Activated naive CD8-positive, alpha-beta T cell treated with anti-CD3 and anti-CD28 coated beads for 36 hours (primary cell): Measurements from ENCODE around the gene G2E3. TPM values are rescaled to one million over a fixed set of nuclear protein-coding genes. Genes with fewer than 3 reads are reported as not detected.
"Not testable (repeated sequence)": the region's sequence is repeated elsewhere in the genome, so short reads cannot be mapped to it uniquely, and the experiment has no call there.

Source experiments
- DNase-seq: peaks from one replicate; pipeline ENCODE4 v3.0.0; 2021
- H3K27ac Mint-ChIP-seq: one replicate; pipeline ENCODE4 v1.8.0; 2022; ENCODE audit warnings: mild to moderate bottlenecking, moderate library complexity, mixed read lengths
- H3K27me3 Mint-ChIP-seq: one replicate; pipeline ENCODE4 v1.8.0; 2022; ENCODE audit warnings: mild to moderate bottlenecking, mixed read lengths
- H3K36me3 Mint-ChIP-seq: one replicate; pipeline ENCODE4 v1.8.0; 2021; ENCODE audit warnings: mild to moderate bottlenecking, mixed read lengths
- H3K4me1 Mint-ChIP-seq: one replicate; pipeline ENCODE4 v1.8.0; 2021; ENCODE audit warnings: mixed read lengths
- H3K4me3 Mint-ChIP-seq: one replicate; pipeline ENCODE4 v1.8.0; 2022; ENCODE audit warnings: mild to moderate bottlenecking, moderate library complexity, mixed read lengths
- H3K9me3 Mint-ChIP-seq: one replicate; pipeline ENCODE4 v1.8.0; 2022; ENCODE audit warnings: mixed read lengths
- total RNA-seq, 2 experiments: library from RNA; stranded (reverse); gene quantifications; one replicate each; pipeline ENCODE4 v1.2.3, GENCODE V29; 2021

G2E3 gene
- total RNA-seq, 2 experiments from 2014 or later: 22.6 to 25.3 TPM

DNA sequence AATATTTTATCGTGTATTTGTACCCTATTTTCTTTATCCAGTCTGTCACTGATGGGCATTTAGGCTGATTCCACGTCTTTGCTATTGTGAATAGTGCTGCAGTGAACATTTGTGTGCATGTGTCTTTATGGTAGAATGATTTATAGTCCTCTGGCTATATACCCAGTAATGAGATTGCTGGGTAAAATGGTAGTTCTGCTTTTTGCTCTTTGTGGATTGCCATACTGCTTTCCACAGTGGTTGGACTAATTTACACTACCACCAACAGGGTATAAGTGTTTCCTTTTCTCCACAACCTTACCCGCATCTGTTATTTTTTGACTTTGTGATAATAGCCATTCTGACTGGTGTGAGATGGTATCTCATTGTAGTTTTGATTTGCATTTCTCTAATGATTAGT lies 15.8 kb downstream of the G2E3 start:
- DNase-seq, H3K27me3 Mint-ChIP-seq, H3K27ac Mint-ChIP-seq, H3K9me3 Mint-ChIP-seq, H3K4me3 Mint-ChIP-seq: not testable (repeated sequence)
- H3K36me3 Mint-ChIP-seq: peaks cover 35% of the 10 kb centered on the region
- H3K4me1 Mint-ChIP-seq: peaks cover 56% of the 10 kb centered on the region

DNA sequence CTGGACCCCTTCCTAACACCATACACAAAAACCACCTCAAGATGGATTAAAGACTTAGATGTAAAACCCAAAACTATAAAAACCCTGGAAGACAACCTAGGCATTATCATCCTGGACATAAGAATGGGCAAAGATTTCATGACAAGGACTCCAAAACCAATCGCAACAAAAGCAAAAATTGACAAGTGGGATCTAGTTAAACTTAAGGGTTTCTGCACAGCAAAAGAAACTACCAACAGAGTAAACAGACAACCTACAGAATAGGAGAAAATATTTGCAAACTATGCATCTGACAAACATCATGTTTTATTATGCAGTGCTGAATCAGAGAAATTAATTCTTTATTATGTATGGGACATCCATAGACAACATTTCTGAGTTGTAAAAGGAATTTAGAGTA lies 17.4 kb downstream of the G2E3 start:
- not testable (repeated sequence) for H3K9me3 Mint-ChIP-seq, DNase-seq, H3K27me3 Mint-ChIP-seq, H3K4me3 Mint-ChIP-seq, H3K27ac Mint-ChIP-seq
- Mint-ChIP-seq H3K4me1 (peaks cover 40% of the 10 kb centered on the region), H3K36me3 (peaks cover 34% of the 10 kb centered on the region)

DNA sequence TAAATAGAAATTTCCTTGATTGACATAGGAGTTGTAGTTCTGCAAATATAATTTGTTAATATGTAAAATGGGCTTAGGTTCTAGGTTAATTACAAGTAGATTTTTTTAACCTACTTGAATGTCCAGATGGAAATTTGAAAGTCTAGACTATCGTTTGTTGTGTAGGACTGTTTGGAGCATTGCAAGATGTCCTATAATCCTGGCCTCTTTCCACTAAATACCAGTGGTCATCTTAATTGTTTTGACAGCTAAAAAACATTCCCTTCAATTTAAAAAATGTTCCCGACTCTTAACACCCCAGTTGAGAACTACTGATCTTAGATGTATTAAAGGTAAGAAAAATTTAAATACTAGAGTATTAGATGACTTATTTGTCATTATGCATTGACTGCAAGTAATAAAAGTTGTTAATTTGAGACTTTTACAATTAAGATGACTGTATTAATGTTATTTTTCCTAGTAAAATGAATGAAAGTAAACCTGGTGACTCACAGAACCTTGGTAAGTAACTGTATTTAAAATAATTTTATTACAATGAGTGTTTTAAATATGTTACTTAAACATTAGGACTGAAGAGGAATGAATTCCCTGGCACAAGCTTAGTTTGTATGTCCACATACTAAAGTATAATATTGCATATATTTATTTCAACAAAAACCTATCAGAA lies 21.8 kb downstream of the G2E3 start:
- Mint-ChIP-seq H3K27ac (no peak overlapping the region), H3K36me3 (peaks cover 57% of the 10 kb centered on the region), H3K27me3 (no peaks in the 10 kb centered on the region), H3K4me1 (peaks cover 17% of the 10 kb centered on the region), H3K9me3 (peaks cover 20% of the 10 kb centered on the region), H3K4me3 (no peak overlapping the region)
- DNase-seq: no peak

DNA sequence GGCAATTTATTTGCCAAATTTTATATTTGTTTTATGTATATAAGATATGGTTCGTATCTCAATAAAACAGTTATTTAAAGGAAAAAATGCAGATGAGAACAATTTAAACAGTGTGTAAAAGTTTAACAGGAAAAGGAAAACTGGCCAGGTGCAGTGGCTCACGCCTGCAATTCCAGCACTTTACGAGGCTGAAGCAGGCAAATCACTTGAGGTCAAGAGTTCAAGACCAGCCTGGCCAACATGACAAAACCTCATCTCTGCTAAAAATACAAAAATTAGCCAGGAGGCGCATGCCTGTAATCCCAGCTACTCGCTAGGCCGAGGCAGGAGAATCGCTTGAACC lies 22.3 kb downstream of the G2E3 start:
- Mint-ChIP-seq H3K27ac (no peak overlapping the region), H3K4me1 (peaks cover 13% of the 10 kb centered on the region), H3K36me3 (peaks cover 57% of the 10 kb centered on the region), H3K9me3 (peaks cover 20% of the 10 kb centered on the region), H3K4me3 (no peak overlapping the region), H3K27me3 (no peaks in the 10 kb centered on the region)
- no peak for DNase-seq

DNA sequence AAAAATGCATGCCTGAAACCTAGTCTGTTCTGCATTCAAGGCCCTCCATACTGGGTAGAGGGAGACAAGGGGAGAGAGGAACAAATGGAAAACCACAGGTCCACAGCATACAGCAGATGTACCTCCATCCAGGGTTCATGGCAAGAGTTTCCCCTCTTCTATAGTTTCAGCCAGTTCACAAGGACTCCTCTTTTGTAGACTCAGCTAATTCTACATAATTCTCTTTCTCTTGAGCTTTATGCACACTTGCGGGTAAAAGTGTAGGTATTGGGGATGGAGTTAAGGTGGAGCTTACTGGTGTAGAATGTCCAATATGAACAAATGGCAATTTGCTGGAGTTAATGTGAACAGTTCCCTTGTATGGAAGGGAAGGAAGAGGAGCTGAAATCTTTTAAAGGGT lies 23.4 kb downstream of the G2E3 start:
- peaks cover 53% of the 10 kb centered on the region for H3K36me3 Mint-ChIP-seq
- no peaks in the 10 kb centered on the region for H3K27me3 Mint-ChIP-seq
- peaks cover 20% of the 10 kb centered on the region for H3K9me3 Mint-ChIP-seq
- H3K4me3 Mint-ChIP-seq: no peak overlapping the region
- H3K27ac Mint-ChIP-seq: no peak overlapping the region
- peaks cover 12% of the 10 kb centered on the region for H3K4me1 Mint-ChIP-seq
- DNase-seq: no peak

DNA sequence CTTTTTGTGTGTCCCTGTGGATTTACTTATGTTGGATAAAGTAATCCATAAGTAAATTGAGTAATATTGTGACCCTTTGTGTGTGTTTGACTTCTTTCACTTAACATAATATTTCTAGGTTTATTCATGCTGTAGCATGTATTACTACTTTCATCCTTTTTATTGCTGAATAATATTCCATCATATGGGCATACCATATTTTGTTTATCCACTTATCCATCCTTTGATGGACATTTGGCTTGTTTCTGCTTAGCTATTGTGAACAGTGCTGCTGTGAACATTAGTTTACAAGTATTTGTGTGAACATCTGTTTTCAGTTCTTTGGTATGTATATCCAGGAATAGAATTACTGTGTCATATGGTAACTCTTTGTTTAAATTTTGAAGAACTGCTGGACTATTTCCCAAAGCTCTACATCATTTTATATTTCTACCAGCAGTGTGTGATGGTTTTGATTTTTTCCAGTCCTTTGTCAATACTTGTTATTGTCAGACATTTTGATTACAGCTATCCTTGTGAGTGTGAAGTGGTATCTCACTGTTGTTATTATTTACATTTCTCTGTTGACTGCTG lies 25.2 kb downstream of the G2E3 start:
- Mint-ChIP-seq H3K36me3 (peaks cover 43% of the 10 kb centered on the region), H3K27me3 (no peaks in the 10 kb centered on the region), H3K9me3 (peaks cover 20% of the 10 kb centered on the region), H3K4me1 (peaks cover 8% of the 10 kb centered on the region), H3K27ac (no peak overlapping the region), H3K4me3 (no peak overlapping the region)
- DNase-seq: no peak

DNA sequence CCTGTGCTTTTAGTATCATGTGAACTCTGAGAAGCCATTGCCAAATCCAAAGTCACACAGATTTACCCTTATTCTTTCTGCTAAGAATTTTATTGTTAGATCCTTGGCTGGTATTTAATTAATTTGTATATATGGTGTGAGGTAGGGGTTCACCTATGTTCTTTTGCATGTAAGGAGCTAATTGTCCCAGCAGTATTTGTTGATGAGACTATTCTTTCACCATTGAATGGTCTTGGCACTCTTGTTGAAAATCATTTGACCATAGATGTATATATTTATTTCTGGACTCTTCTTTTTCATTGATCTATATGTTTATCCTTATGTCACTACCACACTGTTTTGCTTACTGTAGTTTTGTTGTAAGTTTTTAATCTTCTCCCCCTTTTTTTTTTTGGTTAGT lies 26.2 kb downstream of the G2E3 start:
- DNase-seq: no peak
- no peak overlapping the region for H3K27ac Mint-ChIP-seq
- H3K4me3 Mint-ChIP-seq: no peak overlapping the region
- H3K27me3 Mint-ChIP-seq: no peaks in the 10 kb centered on the region
- peaks cover 20% of the 10 kb centered on the region for H3K9me3 Mint-ChIP-seq
- peaks cover 50% of the 10 kb centered on the region for H3K36me3 Mint-ChIP-seq
- peaks cover 8% of the 10 kb centered on the region for H3K4me1 Mint-ChIP-seq

DNA sequence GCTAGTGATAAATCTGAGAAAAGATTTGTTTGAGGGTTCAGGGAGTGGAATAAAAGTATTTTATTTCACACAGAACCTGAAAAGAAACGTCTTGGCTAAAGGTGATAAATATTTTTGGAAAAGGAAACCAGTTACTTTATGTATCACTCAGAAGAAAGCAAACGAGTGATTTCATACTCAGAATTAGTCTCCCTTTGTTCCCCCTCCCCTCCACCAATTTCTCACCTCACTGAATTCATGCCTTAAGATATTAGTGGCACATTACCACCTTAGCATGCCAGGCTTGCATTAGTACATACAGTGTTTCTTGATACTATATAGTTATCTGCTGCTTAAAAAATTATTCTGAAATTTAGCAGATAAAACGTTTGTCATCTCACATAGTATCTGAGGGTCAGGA lies 28.2 kb downstream of the G2E3 start:
- Mint-ChIP-seq H3K36me3 (peaks cover 50% of the 10 kb centered on the region), H3K9me3 (peaks cover 20% of the 10 kb centered on the region), H3K27ac (no peak overlapping the region), H3K27me3 (no peaks in the 10 kb centered on the region), H3K4me3 (no peak overlapping the region), H3K4me1 (peaks cover 8% of the 10 kb centered on the region)
- DNase-seq: no peak

DNA sequence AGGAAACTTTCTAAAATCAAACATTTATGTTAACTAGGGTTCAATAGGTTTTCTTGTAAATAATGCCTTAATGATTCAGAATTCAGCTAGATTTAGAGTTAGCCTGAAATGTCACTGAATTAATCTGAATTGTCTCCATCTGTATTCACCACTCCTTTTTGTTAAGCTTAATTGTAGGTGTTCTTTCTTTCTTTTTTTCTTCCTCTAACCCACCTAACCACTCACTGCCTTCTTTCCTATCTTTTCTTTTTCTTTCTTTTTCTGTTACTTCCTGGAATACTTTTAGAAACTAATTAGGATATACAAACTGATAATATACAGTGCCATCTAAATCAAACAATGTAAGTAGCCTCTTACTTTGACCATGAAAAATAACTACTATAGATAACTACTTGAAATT lies 29.9 kb downstream of the G2E3 start:
- H3K36me3 Mint-ChIP-seq: peaks cover 34% of the 10 kb centered on the region
- no peaks in the 10 kb centered on the region for H3K27me3 Mint-ChIP-seq
- peaks cover 8% of the 10 kb centered on the region for H3K4me1 Mint-ChIP-seq
- peaks cover 15% of the 10 kb centered on the region for H3K9me3 Mint-ChIP-seq
- H3K4me3 Mint-ChIP-seq: no peak overlapping the region
- DNase-seq: no peak
- no peak overlapping the region for H3K27ac Mint-ChIP-seq

DNA sequence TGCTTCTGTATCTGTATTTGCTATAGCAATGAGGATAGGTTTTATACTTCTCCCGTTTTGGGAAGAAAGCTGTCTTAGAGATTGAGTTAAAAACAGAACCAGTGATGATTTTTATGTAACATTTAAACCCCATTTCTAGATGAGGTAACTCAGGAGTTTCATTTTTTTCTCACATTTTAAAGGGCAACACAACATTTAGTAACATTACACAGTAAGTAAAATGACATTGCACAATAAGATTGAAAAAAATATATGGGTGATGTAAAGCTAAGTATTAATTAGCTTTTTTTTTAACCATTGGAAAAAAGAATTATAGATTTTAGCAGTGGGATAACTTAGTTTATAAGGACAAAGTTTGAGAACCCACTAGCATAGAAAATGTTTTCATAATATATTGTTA lies 38.0 kb downstream of the G2E3 start:
- no peak overlapping the region for H3K4me3 Mint-ChIP-seq
- H3K27me3 Mint-ChIP-seq: no peaks in the 10 kb centered on the region
- DNase-seq: no peak
- no peak overlapping the region for H3K27ac Mint-ChIP-seq
- H3K9me3 Mint-ChIP-seq: no peaks in the 10 kb centered on the region
- H3K36me3 Mint-ChIP-seq: peaks cover 5% of the 10 kb centered on the region
- no peaks in the 10 kb centered on the region for H3K4me1 Mint-ChIP-seq

DNA sequence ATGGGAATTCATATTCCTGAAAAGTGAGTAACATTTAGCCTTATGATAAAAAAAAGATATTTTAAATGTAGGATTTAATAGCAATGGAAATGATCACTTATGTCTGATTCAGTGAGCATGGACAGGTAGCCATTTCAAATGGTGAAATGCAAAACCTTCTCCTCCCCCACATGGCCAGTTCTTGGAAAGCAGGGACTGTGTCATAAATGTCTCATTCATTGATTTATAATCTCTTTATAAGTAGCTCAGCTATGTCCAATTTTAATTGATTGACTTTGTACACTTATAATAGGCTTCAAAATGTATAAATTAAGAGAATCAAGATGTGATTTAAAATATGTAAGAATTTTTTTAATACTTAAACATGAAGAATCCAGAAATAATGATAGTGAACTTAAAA lies 38.5 kb downstream of the G2E3 start:
- Mint-ChIP-seq H3K9me3 (no peaks in the 10 kb centered on the region), H3K36me3 (peaks cover 5% of the 10 kb centered on the region), H3K4me1 (no peaks in the 10 kb centered on the region), H3K27ac (no peak overlapping the region), H3K4me3 (no peak overlapping the region), H3K27me3 (no peaks in the 10 kb centered on the region)
- DNase-seq: no peak

DNA sequence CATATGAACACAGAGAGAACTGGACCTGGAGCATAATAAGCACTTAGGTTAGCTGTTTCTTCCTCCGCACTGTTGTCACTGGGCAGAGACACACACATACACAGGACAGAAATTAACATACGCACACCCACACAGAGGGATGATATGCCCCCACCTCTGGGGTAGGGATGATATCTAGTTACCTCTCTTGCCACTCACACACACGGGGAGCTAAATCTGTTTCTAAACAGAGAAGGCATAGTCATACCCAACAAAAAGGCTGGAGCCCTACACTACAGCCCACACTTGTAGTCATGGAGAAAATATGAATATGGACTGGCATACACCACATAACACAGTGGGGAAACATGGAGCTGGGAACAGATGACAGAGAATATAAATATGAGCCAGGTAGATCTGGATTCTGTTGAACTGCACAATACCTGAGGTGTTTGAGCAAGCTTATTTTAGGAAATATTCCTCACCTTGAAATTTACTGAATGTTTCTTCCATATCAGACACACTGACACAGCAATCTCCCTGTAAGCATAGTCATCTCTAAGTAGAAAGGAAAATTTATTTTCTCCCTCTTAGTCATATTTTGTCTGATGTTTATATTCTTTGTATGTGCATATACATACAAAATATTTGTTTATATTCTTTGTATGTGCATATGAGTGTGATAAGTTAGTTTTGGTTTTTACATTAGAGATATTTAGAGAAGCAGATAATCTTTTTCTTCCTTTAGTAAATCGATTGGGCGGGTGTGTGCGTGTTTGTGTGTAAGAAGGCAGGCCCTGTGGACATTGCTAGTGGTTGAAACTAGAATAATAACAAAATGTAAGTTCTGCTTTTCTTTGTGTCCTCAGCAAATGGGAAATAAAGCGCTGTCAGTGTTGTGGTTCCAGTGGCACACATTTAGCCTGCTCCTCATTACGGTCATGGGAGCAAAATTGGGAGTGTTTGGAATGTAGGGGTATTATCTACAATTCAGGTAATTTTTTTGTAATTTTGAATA lies 42.3 kb downstream of the G2E3 start:
- no peak for DNase-seq
- H3K36me3 Mint-ChIP-seq: peaks cover 15% of the 10 kb centered on the region
- H3K27me3 Mint-ChIP-seq: no peaks in the 10 kb centered on the region
- H3K4me1 Mint-ChIP-seq: no peaks in the 10 kb centered on the region
- no peak overlapping the region for H3K27ac Mint-ChIP-seq
- no peaks in the 10 kb centered on the region for H3K9me3 Mint-ChIP-seq
- no peak overlapping the region for H3K4me3 Mint-ChIP-seq

DNA sequence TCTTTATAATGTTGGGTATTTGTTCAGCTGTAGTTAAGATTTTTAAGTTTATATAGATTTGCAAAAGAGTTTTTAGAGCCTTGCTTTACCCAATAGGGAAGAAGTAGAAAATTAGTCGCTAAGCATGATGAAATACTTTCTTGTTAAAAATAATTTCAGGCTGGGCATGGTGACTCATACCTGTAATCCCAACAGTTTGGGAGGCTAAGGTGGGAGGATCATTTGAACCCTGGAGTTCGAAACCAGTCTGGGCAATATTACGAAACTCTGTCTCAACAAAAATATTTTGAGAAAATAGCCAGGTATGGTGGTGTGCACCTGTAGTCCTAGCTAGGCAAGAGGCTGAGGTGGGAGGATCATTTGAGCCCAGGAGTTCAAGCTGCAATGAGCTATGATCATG lies 44.4 kb downstream of the G2E3 start:
- peaks cover 15% of the 10 kb centered on the region for H3K36me3 Mint-ChIP-seq
- DNase-seq: no peak

DNA sequence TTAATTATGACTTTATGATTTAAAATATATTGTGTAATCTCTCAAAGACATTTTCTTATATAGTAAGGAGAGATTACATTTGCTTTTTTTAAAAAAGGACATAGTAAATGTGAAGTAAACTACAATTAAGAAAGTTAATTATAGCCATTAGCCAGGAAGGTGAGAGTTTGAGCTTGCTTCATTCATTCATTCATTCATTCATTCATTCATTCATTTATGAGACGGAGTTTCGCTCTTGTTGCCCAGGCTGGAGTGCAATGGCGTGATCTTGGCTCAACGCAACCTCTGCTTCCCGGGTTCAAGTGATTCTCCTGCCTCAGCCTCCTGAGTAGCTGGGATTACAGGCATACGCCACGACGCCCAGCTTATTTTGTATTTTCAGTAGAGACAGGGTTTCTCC lies 45.7 kb downstream of the G2E3 start:
- not testable (repeated sequence) for H3K27ac Mint-ChIP-seq, DNase-seq, H3K9me3 Mint-ChIP-seq, H3K4me1 Mint-ChIP-seq, H3K27me3 Mint-ChIP-seq, H3K4me3 Mint-ChIP-seq
- peaks cover 10% of the 10 kb centered on the region for H3K36me3 Mint-ChIP-seq

More for the DNA sequence above, 44.4 kb downstream of the G2E3 start:
- no peaks in the 10 kb centered on the region for H3K9me3 Mint-ChIP-seq
- H3K27ac Mint-ChIP-seq: no peak overlapping the region
- H3K4me1 Mint-ChIP-seq: no peaks in the 10 kb centered on the region
- H3K27me3 Mint-ChIP-seq: no peaks in the 10 kb centered on the region
- H3K4me3 Mint-ChIP-seq: no peak overlapping the region

DNA sequence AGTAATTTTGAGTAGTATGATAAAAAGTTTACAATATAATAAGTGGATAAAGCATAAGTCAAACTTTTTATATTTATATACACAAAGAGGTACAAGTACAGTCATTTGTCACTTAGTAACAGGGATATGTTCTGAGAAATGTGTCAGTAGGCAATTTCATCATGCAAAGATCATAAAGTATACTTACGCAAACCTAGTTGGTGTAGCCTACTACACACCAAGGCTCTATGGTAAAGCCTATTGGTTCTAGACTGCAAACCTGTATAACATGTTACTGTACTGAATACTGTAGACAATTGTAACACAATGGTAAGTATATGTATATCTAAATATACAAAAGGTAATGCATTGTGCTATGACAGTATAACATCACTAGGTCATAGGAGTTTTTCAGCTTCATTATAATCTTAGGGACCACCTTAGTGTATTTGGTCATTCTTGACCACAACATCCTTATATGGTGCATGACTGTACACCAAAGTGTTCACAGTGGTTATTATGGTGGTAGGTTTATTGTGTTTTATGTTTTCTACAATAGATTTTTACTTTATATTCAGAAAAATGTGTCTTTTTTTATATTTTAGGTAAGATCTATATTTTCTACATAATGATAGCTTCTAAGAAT lies 48.3 kb downstream of the G2E3 start:
- Mint-ChIP-seq H3K4me1 (peaks cover 3% of the 10 kb centered on the region), H3K27me3 (no peaks in the 10 kb centered on the region), H3K9me3 (no peaks in the 10 kb centered on the region), H3K27ac (no peak overlapping the region), H3K36me3 (peaks cover 13% of the 10 kb centered on the region), H3K4me3 (no peak overlapping the region)
- no peak for DNase-seq
